ENCODE data around the gene CRKL. TPM values are rescaled to one million over a fixed set of nuclear protein-coding genes. Genes with fewer than 3 reads are reported as not detected.

The CRKL gene
- total and polyA plus RNA-seq, 2 of the 4 experiments (the other 2 are of a cell fraction) = 20.6 to 35.5 TPM

DNA sequence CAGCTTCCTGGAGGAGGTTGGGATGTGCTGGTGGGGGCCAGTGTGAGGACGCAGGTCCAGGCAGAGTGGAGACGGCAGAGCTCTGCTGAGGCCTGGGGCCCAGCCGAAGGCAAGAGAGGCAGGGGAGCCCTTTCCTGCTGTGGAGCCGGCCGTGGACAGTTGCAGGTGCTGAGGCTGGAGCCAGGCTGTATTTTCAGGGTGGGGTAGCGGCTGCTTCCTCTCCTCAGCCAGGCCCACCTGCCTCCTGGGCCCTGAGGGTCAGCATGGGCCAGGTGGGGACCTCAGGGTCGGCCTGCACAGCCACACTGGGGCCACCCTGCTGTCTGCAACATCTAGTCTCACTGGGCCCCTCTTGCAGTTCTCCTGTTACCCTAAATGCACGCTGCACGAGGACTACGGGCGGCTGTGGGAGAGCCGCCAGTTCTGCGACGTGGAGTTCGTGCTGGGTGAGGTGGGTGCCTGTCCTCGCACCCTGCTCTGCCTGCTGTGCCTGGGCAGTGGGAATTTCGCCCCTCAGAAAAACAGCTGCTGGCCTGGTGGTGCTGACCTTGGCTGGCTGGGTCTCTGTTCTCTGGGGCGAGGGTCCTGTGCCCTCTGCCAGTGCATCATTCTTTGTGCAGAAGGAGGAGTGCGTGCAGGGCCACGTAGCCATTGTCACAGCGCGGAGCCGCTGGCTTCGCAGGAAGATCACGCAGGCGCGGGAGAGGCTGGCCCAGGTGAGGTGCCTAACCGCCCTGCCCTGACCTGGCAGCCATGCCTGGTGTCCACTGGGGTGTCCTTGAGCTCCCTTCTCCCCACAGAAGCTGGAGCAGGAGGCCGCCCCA, 76.3 kb downstream of the CRKL start (continued):
- no peak for TF ChIP-seq CEBPB (IDR thresholded peaks at IDR 0.05; ENCODE audit: low read depth, low read length)

DNA sequence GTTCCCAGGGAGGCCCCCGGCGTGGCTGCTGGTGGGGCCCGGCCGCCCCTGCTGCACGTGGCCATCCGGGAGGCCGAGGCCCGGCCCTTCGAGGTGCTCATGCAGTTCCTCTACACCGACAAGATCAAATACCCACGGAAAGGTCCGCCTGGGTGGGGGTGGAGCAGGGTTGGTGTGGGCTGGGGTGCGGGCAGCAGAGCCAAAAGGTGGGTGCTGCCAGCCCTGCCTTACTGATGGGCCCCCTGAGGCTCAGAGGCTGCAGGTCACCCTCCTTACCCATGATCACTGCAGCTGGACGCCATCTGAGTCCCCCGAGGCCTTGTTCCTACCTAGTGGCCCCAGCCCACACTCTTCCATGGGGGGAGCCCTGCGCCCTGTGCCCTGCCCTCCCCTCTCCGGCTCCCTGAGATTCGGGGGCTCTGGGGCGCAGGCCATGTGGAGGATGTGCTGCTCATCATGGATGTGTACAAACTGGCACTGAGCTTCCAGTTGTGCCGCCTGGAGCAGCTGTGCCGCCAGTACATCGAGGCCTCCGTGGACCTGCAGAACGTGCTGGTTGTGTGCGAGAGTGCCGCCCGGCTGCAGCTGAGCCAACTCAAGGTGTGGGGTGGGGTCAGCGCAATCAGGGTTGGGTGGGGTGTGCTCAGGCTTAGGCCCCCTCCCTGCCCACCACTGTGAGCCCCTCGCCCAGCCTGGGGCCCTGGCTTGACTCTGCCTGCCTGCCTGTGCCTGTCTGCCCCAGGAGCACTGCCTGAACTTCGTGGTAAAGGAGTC, 77.1 kb downstream of the CRKL start:
- Histone ChIP-seq H4K91ac (ENCODE audit: insufficient read depth, low read depth, low read length) (no peak overlapping the region), H4K20me1 (ENCODE audit: insufficient read depth, low read length) (no peaks in the 10 kb centered on the region), H3K36me3 (ENCODE audit: control insufficient read depth, insufficient read depth, low read length) (peaks cover 65% of the 10 kb centered on the region), H3K9me3 (ENCODE audit: control insufficient read depth, insufficient read depth, low read length) (no peaks in the 10 kb centered on the region), H3K4me3 (ENCODE audit: insufficient read depth, low read depth, low read length) (no peak overlapping the region), H2BK15ac (ENCODE audit: low read depth, low read length) (no peak overlapping the region), H2BK20ac (ENCODE audit: low read depth, low read length) (no peak overlapping the region), H2BK120ac (ENCODE audit: low read depth, low read length) (no peak overlapping the region), H3K4me2 (ENCODE audit: low read depth, low read length) (no peak overlapping the region), H3K56ac (ENCODE audit: extremely low read depth, insufficient read depth, low read length) (no peak overlapping the region), H2AFZ (replicated peaks; ENCODE audit: low read length, poor library complexity) (no peak overlapping the region), H3K27me3 (ENCODE audit: control insufficient read depth, insufficient read depth, low read length) (no peaks in the 10 kb centered on the region), H3K18ac (ENCODE audit: low read depth, low read length) (no peak overlapping the region), H3K23ac (ENCODE audit: low read depth, low read length) (no peak overlapping the region), H3K79me1 (ENCODE audit: low read depth in 1 of 2, low read length in 2 of 2) (peaks cover 0 to 18% of the 10 kb centered on the region in 2 experiments; a peak in 2 of 4 replicates), H4K5ac (ENCODE audit: low read depth, low read length) (no peak overlapping the region), H3K4ac (ENCODE audit: low read depth, low read length) (no peak overlapping the region), H2BK5ac (ENCODE audit: low read depth, low read length, poor library complexity, severe bottlenecking) (no peak overlapping the region), H3K14ac (replicated peaks; ENCODE audit: low read depth, low read length) (no peak overlapping the region), H2AK9ac (replicated peaks; ENCODE audit: low read depth, low read length, poor library complexity) (no peak overlapping the region), H3K9ac (ENCODE audit: low read depth, low read length) (no peak overlapping the region), H2AK5ac (ENCODE audit: low read depth, low read length) (no peak overlapping the region), H3K27ac (ENCODE audit: insufficient read depth, low read length) (no peak overlapping the region), H3K4me1 (ENCODE audit: control insufficient read depth, insufficient read depth, low read length) (no peaks in the 10 kb centered on the region), H4K8ac (ENCODE audit: low read depth in 2 of 2, low read length in 2 of 2) (no peak overlapping the region), H3K9me1 (ENCODE audit: insufficient read depth, low read length) (no peaks in the 10 kb centered on the region)
- intact Hi-C loops (cut with micrococcal nuclease) (no loop called here), dilution Hi-C loops (cut with HindIII; ENCODE audit: low sequenced_read_pairs, unreplicated experiment) (no loop called here), in situ Hi-C loops (cut with MboI; ENCODE audit: low sequenced_read_pairs) (no loop called here)
- ATAC-seq (ENCODE audit: low read depth) (no peak), DNase-seq (no peak)
- ChIA-PET POLR2A (ENCODE audit: unreplicated experiment) (no interaction called here), CTCF (no interaction called here)
- TF ChIP-seq, protein P1, sequence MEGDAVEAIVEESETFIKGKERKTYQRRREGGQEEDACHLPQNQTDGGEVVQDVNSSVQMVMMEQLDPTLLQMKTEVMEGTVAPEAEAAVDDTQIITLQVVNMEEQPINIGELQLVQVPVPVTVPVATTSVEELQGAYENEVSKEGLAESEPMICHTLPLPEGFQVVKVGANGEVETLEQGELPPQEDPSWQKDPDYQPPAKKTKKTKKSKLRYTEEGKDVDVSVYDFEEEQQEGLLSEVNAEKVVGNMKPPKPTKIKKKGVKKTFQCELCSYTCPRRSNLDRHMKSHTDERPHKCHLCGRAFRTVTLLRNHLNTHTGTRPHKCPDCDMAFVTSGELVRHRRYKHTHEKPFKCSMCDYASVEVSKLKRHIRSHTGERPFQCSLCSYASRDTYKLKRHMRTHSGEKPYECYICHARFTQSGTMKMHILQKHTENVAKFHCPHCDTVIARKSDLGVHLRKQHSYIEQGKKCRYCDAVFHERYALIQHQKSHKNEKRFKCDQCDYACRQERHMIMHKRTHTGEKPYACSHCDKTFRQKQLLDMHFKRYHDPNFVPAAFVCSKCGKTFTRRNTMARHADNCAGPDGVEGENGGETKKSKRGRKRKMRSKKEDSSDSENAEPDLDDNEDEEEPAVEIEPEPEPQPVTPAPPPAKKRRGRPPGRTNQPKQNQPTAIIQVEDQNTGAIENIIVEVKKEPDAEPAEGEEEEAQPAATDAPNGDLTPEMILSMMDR (conservative IDR thresholded peaks at IDR 0.05; ENCODE audit: low read depth, low read length) = no peak
- TF ChIP-seq MAFK (IDR thresholded peaks at IDR 0.05; ENCODE audit: low read depth, low read length) (no peak), MAZ (IDR thresholded peaks at IDR 0.05; ENCODE audit: borderline replicate concordance, low read depth, low read length) (no peak)
- TF ChIP-seq, protein P2, sequence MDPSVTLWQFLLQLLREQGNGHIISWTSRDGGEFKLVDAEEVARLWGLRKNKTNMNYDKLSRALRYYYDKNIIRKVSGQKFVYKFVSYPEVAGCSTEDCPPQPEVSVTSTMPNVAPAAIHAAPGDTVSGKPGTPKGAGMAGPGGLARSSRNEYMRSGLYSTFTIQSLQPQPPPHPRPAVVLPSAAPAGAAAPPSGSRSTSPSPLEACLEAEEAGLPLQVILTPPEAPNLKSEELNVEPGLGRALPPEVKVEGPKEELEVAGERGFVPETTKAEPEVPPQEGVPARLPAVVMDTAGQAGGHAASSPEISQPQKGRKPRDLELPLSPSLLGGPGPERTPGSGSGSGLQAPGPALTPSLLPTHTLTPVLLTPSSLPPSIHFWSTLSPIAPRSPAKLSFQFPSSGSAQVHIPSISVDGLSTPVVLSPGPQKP (IDR thresholded peaks at IDR 0.05; ENCODE audit: borderline replicate concordance, low read depth, low read length) = no peak
- no TSS peak for BruUV-seq (replicated peaks)
- WGBS, 2 experiments (ENCODE audit: extremely low coverage in 2 of 2, insufficient read length in 1 of 2) = 100% methylated on average over 1 of the region's 30 CpGs; no CpG with 5 or more reads in 1 of the 2 experiments

Measured in IMR-90 (cell line).